ENCODE results near the gene CCDC24.
A peak's percentile ranks its signal among the peaks of the same experiment; 100 is the strongest.

The CCDC24 gene

GRCh38 chr1:43991476-43992231 is at the start of gene CCDC24:
Gene CCDC24, plus strand, starts transcription at chr1:43991599. Its CDS starts 280 bp downstream, at chr1:43991879.
- peak; percentile 67 for DNase-seq (ENCODE audit: low read depth)

GRCh38 chr1:43942411-43942810 is 49.0 kb upstream of the CCDC24 start:
- DNase-seq (ENCODE audit: low read depth), result no peak

- no peak for DNase-seq (ENCODE audit: low read depth)
Measured at GRCh38 chr1:43944860-43945259, 46.5 kb upstream of the CCDC24 start.

- no peak for DNase-seq (ENCODE audit: low read depth)
Measured at GRCh38 chr1:43945674-43946235, 45.6 kb upstream of the CCDC24 start.

GRCh38 chr1:43946236-43947060 is 45.0 kb upstream of the CCDC24 start, which contains the start of gene IPO13:
Gene IPO13, plus strand, starts transcription at chr1:43946950. Its CDS starts 651 bp downstream, at chr1:43947601.
- peak; percentile 86 for DNase-seq (ENCODE audit: low read depth)

GRCh38 chr1:43947061-43947873 is 44.1 kb upstream of the CCDC24 start:
- no peak for DNase-seq (ENCODE audit: low read depth)

- no peak for DNase-seq (ENCODE audit: low read depth)
Measured at GRCh38 chr1:43947874-43948437, 43.4 kb upstream of the CCDC24 start.

- DNase-seq (ENCODE audit: low read depth), result no peak
Measured at GRCh38 chr1:43949678-43950077, 41.7 kb upstream of the CCDC24 start.

GRCh38 chr1:43951021-43951985 is 40.1 kb upstream of the CCDC24 start:
- DNase-seq (ENCODE audit: low read depth), result no peak

- no peak for DNase-seq (ENCODE audit: low read depth)
Measured at GRCh38 chr1:43952731-43953346, 38.6 kb upstream of the CCDC24 start.

GRCh38 chr1:43953361-43953760 is 38.0 kb upstream of the CCDC24 start:
- DNase-seq (ENCODE audit: low read depth), result no peak

GRCh38 chr1:43954036-43954435 is 37.4 kb upstream of the CCDC24 start:
- DNase-seq (ENCODE audit: low read depth), result no peak

- no peak for DNase-seq (ENCODE audit: low read depth)
Measured at GRCh38 chr1:43956234-43956633, 35.2 kb upstream of the CCDC24 start.

GRCh38 chr1:43957407-43958040 is 33.9 kb upstream of the CCDC24 start:
- DNase-seq (ENCODE audit: low read depth), result no peak

- no peak for DNase-seq (ENCODE audit: low read depth)
Measured at GRCh38 chr1:43958351-43959255, 32.8 kb upstream of the CCDC24 start.

- DNase-seq (ENCODE audit: low read depth), result no peak
Measured at GRCh38 chr1:43960798-43961197, 30.6 kb upstream of the CCDC24 start.

- no peak for DNase-seq (ENCODE audit: low read depth)
Measured at GRCh38 chr1:43961692-43962091, 29.7 kb upstream of the CCDC24 start.

GRCh38 chr1:43962324-43962723 is 29.1 kb upstream of the CCDC24 start:
- no peak for DNase-seq (ENCODE audit: low read depth)

Measured in GM04504 (cell line).